Esophagus squamous epithelium (tissue), 4 donors: ENCODE results near the gene STEAP4.

ENCODE experiments used
- CTCF ChIP-seq, 6 experiments: fragments of 450-650 bp in 4 of 6; fragments of 200-600 bp in 2 of 6; sonication (generic) in 2 of 6; IDR thresholded peaks; one replicate each; pipeline ENCODE4 v1.5.1; 2016 to 2019; ENCODE audit warnings: antibody characterized with exemption in 6 of 6, mild to moderate bottlenecking in 4 of 6, moderate library complexity in 4 of 6
- POLR2A ChIP-seq, 4 donors: fragments of 450-650 bp; IDR thresholded peaks; one replicate each; pipeline ENCODE4 v1.6.1; 2017; ENCODE audit warnings: antibody characterized with exemption in 4 of 4, mild to moderate bottlenecking in 4 of 4, moderate library complexity in 3 of 4

- TF ChIP-seq CTCF (IDR thresholded peaks at IDR 0.05), result no peak
- no peak for TF ChIP-seq POLR2A (IDR thresholded peaks at IDR 0.05)
Observed at GRCh38 chr7:88337572-88337971, 30.9 kb upstream of the STEAP4 start.
